RWPE2 (cell line): ENCODE results near the gene ATG7.

ENCODE experiments used
- ATAC-seq: fragments of 200-7000 bp; cut with Tn5 transposase; 3 replicates; pipeline ENCODE4 v1.9.1; 2021; ENCODE audit warnings: low read depth
- DNase-seq: peaks from one replicate; pipeline ENCODE4 v3.0.0-alpha.2; 2020; ENCODE audit warnings: low spot score
- H3K27ac ChIP-seq: fragments of 450-650 bp; 2 replicates; pipeline ENCODE4 v1.5.1; 2017; ENCODE audit warnings: mild to moderate bottlenecking; ENCODE audit not compliant: poor library complexity, severe bottlenecking
- H3K27me3 ChIP-seq: fragments of 250-450 bp; sonication (Bioruptor Pico); 2 replicates; pipeline ENCODE4 v1.5.1; 2021; ENCODE audit warnings: mild to moderate bottlenecking, moderate library complexity; ENCODE audit not compliant: insufficient read depth, poor library complexity, severe bottlenecking
- H3K36me3 ChIP-seq: fragments of 250-450 bp; sonication (Bioruptor Pico); 2 replicates; pipeline ENCODE4 v1.5.1; 2020; ENCODE audit warnings: low read depth, mild to moderate bottlenecking, moderate library complexity
- H3K4me1 ChIP-seq: fragments of 250-450 bp; sonication (Bioruptor Pico); 2 replicates; pipeline ENCODE4 v1.5.1; 2021; ENCODE audit warnings: mild to moderate bottlenecking, moderate library complexity; ENCODE audit not compliant: insufficient read depth, poor library complexity, severe bottlenecking
- H3K4me3 ChIP-seq: fragments of 250-450 bp; sonication (Bioruptor Pico); 2 replicates; pipeline ENCODE4 v1.5.1; 2021; ENCODE audit warnings: mild to moderate bottlenecking, moderate library complexity; ENCODE audit not compliant: severe bottlenecking
- H3K9me3 ChIP-seq: fragments of 250-450 bp; sonication (Bioruptor Pico); 2 replicates; pipeline ENCODE4 v1.5.1; 2021; ENCODE audit warnings: mild to moderate bottlenecking, moderate library complexity; ENCODE audit not compliant: severe bottlenecking
- TF ChIP-seq, protein P1 (sequence below): fragments of 450-650 bp; IDR thresholded peaks from one replicate; pipeline ENCODE4 v1.5.1; 2017; ENCODE audit warnings: mild to moderate bottlenecking, moderate library complexity; ENCODE audit not compliant: poor library complexity, severe bottlenecking

The ATG7 gene

DNA sequence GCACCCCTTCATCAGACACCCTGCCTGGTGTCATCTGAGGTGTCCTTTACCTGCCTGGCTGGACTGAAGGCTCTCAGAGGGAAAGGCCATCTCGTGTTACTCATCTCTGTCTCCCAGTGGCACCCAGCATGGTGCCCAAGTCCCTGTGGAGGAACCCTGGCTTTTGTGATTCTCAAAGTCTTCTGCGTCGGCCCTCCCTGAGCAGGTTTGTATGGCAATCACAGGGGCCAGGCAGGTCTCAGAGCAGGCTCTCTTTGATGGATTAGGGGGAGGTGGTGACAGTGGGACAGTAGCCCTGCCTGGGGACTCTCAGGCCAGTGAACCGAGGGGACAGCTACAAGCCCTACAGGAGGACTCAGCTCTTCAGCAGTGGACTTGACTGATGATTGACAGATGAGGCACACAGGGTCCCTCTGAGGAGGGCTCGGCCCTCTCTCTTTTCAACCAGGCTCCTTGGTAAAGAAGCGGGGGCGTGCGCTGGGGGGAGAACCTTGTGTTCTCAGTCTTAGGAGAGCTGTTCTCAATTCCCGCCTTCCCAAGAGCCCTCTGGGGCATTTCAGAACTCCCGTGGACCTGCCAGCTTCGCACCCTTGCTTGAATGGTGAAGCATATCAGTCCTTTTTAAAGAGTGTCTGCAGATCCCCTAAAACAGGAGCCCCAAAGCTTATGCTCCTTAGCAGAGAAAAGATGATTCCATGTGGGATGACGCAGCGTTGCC, 263.2 kb downstream of the ATG7 start:
- Histone ChIP-seq H3K27ac (no peak overlapping the region), H3K27me3 (no peaks in the 10 kb centered on the region), H3K4me3 (no peak overlapping the region), H3K36me3 (no peaks in the 10 kb centered on the region), H3K9me3 (no peaks in the 10 kb centered on the region), H3K4me1 (peaks cover 4% of the 10 kb centered on the region)
- ATAC-seq (no peak), DNase-seq (no peak)
- TF ChIP-seq, protein P1, sequence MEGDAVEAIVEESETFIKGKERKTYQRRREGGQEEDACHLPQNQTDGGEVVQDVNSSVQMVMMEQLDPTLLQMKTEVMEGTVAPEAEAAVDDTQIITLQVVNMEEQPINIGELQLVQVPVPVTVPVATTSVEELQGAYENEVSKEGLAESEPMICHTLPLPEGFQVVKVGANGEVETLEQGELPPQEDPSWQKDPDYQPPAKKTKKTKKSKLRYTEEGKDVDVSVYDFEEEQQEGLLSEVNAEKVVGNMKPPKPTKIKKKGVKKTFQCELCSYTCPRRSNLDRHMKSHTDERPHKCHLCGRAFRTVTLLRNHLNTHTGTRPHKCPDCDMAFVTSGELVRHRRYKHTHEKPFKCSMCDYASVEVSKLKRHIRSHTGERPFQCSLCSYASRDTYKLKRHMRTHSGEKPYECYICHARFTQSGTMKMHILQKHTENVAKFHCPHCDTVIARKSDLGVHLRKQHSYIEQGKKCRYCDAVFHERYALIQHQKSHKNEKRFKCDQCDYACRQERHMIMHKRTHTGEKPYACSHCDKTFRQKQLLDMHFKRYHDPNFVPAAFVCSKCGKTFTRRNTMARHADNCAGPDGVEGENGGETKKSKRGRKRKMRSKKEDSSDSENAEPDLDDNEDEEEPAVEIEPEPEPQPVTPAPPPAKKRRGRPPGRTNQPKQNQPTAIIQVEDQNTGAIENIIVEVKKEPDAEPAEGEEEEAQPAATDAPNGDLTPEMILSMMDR: no peak

DNA sequence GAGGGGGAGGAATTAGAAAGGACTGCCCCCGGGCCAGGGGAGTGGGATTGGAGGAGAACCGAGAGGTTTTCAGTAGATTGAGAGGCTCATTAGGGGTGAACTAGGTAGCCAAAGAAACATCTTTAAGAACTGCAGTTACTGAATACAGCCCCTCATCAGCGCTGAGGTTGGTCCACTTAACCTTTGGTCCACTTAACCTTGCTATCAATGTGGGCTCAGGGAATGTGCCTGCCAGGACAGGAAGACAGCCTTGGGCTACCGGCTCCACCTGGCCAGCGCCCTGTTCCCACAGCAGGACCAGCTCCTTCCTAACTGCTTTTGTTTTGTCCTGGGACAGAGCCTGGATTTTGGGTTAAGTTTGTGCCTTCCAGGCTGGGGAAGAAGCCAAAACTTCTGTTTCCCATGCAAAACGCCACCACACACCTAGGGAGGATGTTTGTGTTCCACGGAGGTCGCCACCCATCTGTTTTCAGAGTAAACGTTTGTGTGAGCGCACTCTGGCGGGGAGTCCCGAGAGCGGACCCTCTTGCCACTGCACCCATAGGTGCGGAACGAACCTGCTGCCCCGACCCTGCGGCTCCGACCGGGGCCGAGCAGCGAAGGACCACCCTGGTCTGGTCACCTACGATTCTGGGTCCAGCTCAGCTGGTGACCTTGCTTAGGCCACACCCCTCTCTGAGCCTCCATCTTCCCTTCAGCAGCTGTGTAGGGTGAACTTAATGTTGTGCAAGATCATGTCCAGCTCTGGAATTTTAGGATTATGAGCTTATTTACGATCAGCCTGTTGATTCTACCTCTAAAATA, 264.1 kb downstream of the ATG7 start:
- Histone ChIP-seq H3K27ac (no peak overlapping the region), H3K36me3 (no peaks in the 10 kb centered on the region), H3K27me3 (no peaks in the 10 kb centered on the region), H3K4me1 (no peaks in the 10 kb centered on the region), H3K9me3 (no peaks in the 10 kb centered on the region), H3K4me3 (no peak overlapping the region)
- TF ChIP-seq, protein P1: no peak
- ATAC-seq (no peak), DNase-seq (no peak)

- ATAC-seq (no peak), DNase-seq (no peak)
- Histone ChIP-seq H3K4me1 (no peaks in the 10 kb centered on the region), H3K4me3 (no peak overlapping the region), H3K27ac (no peak overlapping the region), H3K9me3 (no peaks in the 10 kb centered on the region), H3K36me3 (no peaks in the 10 kb centered on the region), H3K27me3 (no peaks in the 10 kb centered on the region)
- TF ChIP-seq, protein P1: no peak
These were observed 264.9 kb downstream of the ATG7 start for GRCh38 chr3:11536936-11537612.

- no peak for DNase-seq
- Histone ChIP-seq H3K27me3 (no peaks in the 10 kb centered on the region), H3K36me3 (no peaks in the 10 kb centered on the region), H3K4me1 (no peaks in the 10 kb centered on the region), H3K4me3 (no peak overlapping the region), H3K9me3 (no peaks in the 10 kb centered on the region), H3K27ac (no peak overlapping the region)
- TF ChIP-seq, protein P1: no peak
- no peak for ATAC-seq
These were observed 266.4 kb downstream of the ATG7 start for GRCh38 chr3:11538581-11538980.
